ENCODE data around the gene PCSK7.

Gene PCSK7

DNA sequence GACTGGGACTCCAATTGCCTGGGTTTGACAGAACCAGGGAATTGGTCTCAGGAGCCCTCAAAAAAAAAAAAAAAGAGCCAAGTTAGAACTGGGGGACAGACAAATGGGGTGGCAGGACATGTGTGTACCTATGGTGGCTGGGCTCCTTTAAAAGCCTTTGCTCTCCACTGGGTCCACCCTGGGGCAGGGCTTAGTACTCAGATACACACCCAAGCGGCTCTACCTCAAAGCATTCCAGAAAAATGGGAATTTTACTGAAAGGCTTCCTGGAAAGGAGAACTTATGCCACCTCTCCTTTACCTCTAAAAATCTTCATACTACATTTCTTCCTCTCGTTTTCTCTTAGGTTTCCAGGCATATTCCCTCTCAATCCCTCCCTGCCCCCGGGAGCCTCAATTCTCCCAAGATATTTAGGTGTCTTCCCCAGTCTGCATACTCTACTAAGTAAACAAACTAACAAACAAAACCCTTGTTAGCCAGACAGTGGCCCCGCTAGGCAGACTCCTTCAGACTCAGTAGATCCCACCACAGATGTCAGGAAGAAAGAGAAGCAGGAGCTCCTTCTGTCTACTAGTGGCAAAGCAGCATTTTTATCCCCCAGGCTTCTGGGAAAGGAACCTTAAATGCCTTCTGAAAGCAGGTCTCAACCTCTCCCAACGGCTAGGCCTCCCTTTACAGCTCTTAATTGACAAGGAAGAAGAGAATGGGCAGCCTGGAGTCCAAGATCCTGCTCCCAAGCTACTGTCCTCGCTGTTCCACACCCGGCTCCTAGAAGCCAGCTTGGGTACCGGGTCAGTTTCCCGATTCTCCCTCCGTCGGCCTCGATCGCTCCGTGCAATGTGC, 653 bp downstream of the PCSK7 start:
- no peak for DNase-seq (ENCODE audit: low spot score)

DNA sequence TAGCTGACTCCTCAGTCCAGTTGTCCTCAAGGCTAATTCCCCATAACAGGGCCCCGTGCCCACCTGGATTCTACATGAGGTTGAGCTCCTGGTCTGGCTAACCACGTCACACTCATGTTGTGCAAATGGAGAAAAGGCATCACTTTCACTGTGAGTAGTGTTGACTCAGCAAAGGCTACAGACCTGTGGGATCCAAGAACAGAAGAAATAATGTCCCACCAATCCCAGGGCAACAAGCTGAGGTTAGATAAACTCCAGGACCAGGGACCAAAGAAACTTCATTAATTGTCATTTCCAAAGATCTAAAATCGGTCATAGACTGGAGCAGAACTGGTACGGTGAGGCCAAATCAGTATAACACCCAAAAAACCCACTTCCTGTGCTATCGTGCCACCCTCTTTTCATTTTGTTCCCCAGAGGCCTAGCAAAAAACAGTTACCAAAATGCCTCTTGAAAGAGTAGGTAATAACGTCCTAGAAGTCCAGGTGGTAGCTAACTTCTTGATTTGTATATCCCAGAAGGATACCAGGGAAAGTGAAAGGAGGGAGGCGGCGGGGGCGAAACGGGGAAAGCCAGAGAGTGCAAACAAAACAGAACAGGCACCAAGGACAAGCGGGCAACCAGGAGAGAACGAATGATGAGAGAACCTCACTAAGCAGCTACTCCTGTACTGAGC, 1.4 kb downstream of the PCSK7 start:
- no peak for DNase-seq (ENCODE audit: low spot score)

DNA sequence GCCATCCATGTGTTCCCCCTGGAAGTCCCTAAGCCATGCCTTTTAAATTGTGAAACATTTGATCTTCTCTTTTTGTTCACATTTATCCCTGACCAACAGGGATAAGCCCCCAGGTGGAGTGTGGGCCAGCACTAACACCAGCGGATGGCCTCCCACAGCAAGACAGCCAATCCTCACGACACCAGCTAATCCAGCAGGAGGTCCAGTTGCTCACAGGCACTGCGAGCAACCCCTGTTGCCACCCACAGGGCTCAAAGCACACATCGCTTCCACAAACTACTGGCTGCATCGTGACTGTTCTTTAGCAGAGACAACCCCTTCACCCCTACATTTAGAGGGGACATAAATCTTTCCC, 2.0 kb downstream of the PCSK7 start:
- DNase-seq (ENCODE audit: low spot score) = no peak

DNA sequence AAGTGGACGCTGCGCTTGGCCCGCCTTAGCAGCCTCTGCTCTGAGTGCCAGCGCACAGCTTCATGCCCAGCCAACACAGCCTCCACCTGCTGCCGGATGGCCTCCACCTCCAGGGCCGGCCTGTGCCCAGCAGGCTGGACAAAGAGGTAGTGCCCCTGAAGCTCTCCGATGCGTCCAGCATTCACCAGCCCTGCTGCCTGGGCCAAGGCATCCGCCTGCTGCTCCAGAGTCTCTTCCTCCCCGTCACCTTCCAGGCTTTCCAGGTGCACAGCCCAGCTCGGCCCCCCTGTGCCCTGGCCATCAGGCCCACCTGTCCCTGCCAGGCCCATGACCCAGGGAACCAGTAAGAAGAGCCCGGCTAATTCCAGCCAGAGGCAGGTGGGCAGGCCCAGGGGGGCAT, 2.5 kb downstream of the PCSK7 start:
- DNase-seq (ENCODE audit: low spot score) = no peak

DNA sequence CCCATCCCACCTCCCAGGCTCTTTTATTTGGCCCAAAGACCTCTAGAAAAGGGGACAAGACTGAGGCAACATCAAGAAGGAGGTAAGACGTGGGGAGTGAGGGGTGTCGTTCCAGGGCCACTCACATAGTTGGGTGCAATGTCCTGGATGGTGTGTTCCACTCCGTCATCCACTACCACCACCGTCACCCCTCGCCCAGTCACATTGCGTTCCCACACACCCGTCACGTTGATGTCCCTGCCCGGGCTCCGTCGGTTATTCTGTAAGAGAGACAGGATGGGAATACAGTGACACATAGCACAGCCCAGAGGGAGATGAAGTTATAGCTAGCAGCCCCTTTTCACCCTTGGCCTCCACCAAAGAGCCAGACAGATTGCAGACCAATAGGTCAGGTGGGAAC, 3.8 kb downstream of the PCSK7 start:
- DNase-seq (ENCODE audit: low spot score) = no peak

DNA sequence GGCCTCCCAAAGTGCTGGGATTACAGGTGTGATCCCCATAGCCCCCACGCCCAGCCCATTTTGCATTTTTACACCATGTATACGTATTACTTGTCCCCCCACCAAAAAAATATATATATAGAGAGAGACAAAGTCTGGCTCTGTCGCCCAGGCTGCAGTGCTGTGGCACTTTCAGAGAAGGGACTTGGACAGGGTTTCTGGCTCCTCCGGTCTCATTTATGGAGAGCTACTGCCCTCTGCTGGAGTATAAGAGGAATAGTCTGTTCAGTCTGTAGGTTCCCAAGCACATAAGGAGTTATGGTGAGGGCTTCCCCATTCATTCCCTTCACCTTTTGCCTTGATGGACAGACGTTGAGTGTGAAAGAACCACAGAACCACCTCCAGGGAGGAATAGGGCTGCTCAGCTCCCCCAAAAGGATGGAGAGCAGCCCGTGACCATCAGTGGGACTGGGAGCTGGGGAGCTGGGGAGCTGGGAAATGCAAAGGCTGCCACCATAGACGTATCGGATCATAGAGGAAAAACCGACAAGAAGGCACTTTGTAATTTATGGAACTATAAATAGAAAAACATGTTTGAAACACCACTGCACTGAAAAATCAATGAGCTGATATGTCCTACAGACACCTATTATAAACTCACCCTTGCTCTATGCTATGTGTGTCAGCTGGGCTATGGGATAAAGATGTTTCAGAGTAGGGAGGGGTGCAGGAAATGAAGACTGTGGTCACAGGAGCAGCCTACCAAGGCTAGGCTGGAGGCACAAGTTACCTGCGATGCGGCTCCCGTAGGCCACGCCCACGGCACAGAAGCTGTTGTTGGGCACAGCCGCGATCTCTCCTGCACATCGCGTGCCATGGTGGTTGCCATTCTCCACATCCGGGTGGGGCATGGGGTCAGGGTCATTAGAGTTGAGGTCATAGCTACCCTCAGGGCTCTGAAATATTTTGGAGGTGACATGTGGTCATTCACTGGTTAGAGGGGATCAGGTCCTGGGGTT, 5.2 kb downstream of the PCSK7 start:
- peak; percentile 82 for DNase-seq (ENCODE audit: low spot score)

DNA sequence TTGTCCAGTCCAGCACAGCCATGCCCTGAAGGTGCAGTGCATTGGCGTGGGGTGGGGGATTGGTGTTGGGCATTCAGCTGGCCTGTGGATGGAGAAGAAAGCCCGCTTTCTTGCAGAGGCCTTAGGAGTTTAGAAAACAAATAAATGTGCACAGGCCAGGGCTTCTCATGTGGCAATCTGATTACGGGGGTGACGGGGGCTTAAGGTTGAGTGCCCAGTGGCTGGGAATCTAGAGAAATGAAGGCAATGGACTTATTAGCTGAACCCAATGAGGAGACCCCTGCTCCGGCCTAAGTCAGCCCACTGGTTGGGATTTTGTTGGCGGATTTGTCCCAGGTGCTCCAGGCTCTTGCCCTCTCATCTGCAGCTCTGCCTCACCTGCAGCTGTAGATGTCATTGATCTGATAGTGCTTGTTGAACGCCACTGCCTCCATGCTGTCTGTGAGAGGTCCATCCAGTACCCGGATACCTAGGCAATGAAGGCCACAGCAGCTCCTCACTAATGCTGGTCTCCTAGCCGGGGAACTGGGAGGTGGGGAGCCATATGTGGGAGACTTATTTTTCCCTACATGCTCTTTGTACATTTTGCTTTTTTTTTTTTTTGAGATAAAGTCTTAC, 6.2 kb downstream of the PCSK7 start:
- DNase-seq (ENCODE audit: low spot score) = no peak

DNA sequence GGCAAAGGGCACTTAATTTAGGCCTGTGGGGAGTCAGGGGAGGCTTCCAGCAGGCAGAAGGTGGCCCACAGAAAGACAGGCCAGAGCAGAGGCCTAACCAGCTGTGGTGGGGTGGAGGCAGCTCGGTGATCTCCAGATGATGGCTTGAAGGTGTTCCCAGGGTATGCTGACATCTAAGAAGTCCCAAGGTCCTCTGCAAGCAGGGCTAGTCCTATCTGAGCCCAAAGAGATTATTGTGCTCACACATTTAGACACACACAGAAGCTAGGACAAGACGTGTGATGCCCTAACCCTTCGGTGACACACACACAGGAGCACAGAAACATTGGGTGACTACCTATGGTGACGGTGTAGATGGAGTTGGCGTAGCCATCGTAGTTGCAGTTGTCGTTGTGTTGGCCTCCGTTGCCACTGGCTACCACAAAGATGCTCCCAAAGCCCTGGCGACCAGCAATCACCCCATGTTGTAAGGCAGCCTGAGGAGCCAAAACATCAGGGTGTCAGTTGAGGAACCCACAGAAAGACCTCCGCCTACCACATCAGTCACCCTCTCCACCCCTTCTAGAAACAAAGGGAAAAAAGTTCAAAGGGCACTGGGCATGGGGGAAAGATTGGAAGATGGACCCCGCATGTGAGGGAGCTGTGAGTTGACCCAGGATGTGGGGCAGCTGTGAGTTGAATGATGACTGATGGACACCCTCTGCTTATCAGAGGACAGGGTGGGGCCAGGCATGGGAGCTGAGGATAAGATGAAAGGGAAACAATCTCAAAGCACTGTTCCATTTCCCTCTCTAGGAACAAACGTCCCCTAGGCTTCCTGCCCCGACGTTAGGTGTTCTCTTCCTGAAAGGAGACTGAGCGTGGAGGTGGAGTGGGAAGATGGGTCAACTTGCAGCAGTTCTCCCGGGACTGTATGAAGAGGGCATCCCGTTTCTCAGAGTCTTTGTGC, 7.9 kb downstream of the PCSK7 start:
- DNase-seq (ENCODE audit: low spot score) = no peak

DNA sequence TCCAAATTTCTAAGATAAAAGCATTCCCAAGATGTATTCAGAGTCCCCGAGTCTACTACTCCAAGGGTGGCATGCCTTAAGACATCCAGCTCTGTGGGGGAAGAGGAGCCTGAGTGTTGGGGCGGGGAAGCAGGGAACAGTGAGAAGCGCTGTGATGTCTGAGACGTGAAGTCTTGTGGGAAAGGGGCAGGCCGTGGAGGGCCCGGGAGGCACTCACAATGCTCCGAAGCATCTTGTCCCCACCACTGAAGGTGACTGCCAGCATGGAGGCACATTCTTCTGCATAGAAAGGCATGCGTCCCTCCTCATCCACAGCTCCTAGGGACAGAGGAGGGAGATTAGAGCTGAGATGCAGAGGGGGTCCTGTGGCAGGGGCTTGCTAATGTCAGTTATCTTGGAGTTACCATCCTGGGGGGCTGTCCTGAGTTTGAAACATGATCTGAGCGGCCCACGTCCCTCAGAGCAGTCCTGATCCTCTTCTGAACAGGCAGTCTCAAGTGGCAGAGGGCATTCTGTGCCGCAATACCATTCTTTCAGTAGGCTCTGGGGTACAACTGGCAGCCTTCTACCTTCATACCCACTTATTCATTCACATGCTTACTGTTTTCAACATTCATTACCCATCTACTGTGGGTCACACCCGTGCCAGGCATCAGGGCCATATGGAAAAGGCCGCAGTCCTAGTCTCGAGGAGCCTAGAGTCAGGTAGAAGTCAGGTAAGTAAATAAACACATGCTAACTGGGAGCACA, 8.7 kb downstream of the PCSK7 start:
- no peak for DNase-seq (ENCODE audit: low spot score)

DNA sequence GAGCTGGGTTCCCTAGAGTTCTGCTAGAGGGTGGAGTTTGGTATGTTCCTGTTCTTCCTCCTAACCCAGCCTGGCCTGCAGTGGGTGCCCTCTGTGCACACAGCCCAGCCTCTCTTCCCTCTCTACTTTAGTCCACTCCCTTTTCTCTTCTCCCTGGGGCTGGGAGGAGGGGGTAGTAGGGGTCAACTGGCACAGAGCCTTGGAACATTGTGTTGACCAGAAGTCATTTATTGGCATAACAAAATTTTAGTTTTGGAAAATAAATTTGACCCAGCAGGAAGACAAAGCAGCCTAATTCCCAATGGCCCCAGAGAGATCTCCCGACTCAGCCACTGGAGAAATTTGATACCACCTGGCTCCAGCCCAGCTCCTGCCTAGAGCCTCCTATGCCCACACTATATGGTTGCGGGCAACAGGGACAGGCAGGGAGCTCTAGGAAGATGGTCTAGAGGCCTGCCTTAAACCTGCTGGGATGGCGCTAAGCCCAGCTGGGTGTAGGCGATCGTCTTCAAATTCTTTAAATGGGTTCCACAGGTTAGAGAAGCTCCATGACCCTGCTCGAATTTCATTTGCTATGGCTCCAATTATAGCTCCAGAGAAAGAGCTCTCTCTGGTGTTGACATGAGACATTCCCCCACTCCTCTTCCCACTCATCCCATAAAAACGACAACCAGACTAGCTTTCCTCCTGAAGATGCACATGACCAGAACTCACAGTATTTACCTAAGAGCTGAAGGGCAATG, 9.9 kb downstream of the PCSK7 start:
- DNase-seq (ENCODE audit: low spot score) = no peak

DNA sequence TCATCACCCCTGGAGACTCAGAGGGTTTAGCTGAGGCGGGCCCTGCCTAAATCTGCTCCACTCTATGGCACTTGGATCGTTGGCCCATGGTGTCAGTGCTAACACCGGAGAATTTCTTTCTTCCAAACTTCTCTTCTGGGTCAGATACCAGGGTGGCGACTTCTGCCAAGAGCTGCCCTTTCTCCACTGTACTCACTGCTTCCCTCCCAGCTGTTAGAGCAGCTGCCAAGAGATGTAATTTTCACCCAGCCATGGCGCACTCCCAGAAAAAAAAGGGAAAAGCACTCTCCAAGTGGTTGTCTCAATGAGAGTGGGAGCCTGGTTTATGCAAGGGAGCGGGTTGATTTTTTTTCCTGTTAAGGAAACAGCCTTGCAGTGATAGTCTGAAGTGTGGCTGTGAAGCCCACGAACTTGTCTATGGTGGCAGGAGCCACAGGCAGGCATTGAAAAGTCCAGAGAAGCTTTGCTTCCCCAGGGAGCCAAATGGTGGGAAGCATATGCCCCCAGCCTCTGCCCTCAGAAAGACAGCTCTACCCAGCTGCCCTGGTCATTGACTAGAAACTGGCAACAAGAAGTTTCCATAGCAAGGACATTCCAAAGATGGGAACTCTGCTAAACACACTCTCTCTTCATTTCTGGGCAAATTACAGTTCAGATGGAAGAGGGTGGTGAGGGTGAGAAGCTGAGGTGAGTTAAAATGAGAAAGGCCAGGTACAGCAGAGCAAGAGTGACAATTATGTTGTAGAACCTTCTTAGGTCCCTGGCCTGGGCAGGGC, 10.7 kb downstream of the PCSK7 start:
- no peak for DNase-seq (ENCODE audit: low spot score)

DNA sequence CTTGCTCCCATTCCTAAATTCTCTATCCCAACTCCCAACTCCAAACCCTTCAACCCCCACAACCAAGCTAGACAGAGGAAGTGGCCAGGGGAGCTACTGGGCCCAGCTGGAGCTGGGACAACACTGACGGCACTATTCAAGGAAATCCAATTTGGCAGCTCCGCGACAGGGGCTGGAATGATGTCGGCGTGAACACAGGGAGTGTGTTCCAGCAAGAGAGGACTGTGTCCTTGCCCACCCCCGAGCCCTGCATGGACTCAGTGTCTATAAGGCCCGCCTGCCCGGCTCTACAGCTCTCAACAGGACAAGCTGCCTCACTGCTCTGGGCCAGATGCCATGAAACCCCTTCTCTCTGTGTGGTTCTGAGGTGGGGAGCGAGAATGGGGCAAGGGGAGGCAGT, 11.3 kb downstream of the PCSK7 start:
- no peak for DNase-seq (ENCODE audit: low spot score)

DNA sequence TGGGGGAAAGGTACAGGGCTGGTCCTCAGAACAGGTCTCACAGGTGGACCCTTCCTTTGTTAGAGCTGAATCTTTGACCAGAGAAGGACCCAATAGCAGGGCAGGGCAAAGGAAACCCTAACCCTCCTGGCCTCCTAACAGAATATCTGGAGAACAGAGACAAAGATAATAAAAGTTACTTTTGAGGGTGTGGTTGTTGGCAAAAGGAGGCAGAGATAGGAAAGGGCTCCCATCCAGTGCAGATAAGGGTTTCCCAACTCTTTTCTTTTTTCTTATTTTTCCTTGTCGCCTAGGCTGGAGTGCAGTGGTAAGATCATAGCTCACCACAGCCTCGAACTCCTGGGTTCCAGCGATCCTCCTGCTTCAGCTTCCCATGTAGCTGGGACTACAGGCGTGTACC, 11.9 kb downstream of the PCSK7 start:
- no peak for DNase-seq (ENCODE audit: low spot score)

DNA sequence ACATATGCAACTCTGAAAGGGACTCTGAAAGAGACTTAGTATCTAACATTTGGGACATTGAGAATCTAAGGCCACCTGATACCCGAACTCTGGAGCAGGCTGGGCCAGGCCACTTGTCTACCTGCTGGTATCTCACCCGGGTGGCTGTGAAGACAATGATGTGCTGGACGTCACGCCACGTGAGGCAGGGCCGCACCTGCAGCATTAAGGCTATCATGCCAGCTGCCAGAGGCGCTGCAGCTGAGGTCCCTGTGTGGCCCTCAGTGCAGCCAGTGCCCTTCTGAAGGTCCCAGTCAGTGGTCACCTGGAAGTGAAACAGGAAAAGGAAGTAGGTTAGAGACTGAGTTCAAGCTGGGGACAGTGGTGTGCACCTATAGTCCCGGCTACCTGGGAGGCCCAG, 12.4 kb downstream of the PCSK7 start:
- DNase-seq (ENCODE audit: low spot score) = no peak

DNA sequence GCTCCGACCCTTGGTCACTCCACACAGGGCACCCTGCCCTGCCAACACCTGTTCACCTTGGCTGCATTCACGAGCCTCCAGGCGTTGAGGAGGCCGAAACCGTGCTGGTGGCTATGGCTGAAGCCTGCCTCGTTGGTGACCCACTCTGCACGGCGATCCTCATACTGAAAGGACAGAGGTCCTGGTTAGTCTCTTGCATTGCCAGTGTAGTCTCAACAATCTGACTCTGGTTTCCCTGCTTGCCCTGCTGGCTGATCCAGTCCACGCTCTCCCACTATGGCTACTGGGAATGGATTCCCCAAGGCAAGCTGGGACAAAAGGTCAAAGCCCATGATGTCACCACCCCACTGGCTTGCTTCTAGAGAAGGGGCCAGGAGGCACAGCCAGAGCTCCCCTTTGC, 12.9 kb downstream of the PCSK7 start:
- no peak for DNase-seq (ENCODE audit: low spot score)

DNA sequence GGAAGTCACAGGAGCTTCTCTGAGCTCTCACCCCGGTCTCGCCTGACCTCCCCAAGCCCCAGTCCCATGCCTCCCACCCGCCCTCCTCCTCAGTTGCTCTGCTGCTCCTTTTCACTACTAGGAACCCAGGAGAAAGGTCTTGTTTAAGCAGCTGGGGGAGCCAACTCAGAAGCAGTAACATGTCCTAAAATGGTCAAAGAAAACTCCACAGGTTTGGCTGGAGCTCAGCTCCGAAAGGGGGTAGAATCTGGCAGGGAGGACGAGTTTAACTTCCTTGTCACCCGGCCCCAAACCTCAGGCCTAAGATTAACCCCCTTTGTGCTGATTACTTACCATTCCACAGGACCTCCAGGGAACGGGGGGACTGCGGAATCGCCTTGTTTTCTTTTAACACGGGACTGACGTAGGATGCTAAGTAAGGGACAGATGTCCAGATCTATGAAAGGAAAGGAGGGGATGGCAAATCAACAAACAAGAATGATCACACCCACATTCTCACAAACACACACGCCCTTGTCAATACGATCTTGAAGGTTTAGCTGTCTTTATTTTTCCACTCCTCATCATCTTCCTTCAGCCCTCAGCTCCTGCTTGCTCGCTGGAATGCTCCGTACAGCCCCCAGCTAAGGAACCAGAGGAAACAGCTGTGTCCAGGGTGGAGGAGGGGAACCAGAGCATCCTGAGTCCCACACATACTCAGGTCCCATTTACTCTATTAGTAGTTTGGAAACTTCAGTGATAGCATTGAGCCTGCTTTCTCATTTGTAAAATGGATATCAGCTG, 13.5 kb downstream of the PCSK7 start:
- DNase-seq (ENCODE audit: low spot score) = no peak

DNA sequence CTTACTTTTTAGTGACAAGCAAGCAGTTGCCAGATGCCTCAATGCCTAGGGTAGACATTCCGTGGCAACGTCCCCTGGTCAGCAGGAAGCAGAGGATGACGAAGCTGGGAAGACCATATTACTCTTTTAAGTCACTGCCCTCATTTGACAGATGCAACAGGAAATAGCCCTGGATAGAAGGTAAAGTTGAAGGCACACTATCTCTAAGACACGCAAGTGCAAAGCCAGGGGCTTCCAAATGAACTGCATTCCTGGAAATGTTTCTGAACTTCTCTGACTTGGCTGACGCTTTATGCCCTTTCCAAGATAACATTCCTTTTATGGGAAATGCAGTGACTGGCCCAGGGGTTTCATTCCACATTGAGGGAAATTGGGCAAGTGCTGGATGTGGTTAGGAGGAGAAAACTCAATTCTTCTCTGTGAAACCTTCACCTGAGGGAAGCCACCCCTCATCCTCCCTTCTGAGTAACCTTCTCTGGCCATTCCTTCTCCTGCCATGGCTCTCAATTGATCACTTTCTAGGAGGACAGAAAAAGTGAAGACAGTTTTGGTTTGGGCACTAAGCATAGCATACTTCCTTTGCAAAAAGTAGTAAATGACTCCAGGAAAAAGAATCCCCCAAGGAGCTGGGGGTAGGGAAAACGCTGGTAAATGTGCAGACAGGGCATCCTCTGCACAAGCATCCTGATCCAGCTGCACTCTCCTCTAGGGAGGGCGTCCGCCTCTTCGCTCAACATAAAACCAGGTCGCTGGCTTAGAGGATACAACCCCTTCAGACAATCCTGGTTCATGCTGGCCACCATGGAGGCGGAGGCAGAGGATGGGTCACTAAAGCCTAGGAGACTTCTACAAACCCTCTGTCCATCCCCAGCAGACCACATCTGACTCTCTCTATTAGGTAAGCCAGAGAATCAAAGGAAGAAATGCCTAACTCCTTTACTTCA, 14.5 kb downstream of the PCSK7 start:
- no peak for DNase-seq (ENCODE audit: low spot score)

All from hepatic stellate cell (primary cell).